HG03520 (cell line): Measurements from ENCODE around the gene PYHIN1.
A peak's percentile ranks its signal among the peaks of the same experiment; 100 is the strongest.

Experiments used
- ATAC-seq: cut with Tn5 transposase; IDR thresholded peaks from one replicate; pipeline ENCODE4 v1.9.1; 2021; ENCODE audit warnings: mild to moderate bottlenecking, moderate library complexity; ENCODE audit not compliant: unreplicated experiment

The PYHIN1 gene

GRCh38 chr1:159011751-159012150, 80.4 kb downstream of the PYHIN1 start:
- ATAC-seq: no peak

- ATAC-seq: peak; percentile 32
Observed at GRCh38 chr1:159012495-159012894, 81.1 kb downstream of the PYHIN1 start.

GRCh38 chr1:159014003-159014571, 82.7 kb downstream of the PYHIN1 start:
- no peak for ATAC-seq

GRCh38 chr1:159014851-159015250, 83.5 kb downstream of the PYHIN1 start:
- ATAC-seq: no peak

GRCh38 chr1:159015440-159015909, 84.1 kb downstream of the PYHIN1 start:
- ATAC-seq: peak; percentile 94

GRCh38 chr1:159023723-159024122, 92.4 kb downstream of the PYHIN1 start:
- no peak for ATAC-seq

GRCh38 chr1:159025043-159025442, 93.7 kb downstream of the PYHIN1 start:
- ATAC-seq: no peak
